Stimulated activated CD4-positive, alpha-beta T cell treated with anti-CD3 and anti-CD28 coated beads, TNF-alpha, amount 100 ng/mL, for 48 hours (primary cell): ENCODE data around the gene FAM135A.
A peak's percentile ranks its signal among the peaks of the same experiment; 100 is the strongest.
"Not testable (repeated sequence)": the region's sequence is repeated elsewhere in the genome, so short reads cannot be mapped to it uniquely, and the experiment has no call there.

Source experiments
- DNase-seq, 3 donors: peaks; one replicate each; pipeline ENCODE4 v3.0.0-alpha.2; 2020; ENCODE audit warnings: low read depth in 3 of 3

Gene FAM135A

DNA sequence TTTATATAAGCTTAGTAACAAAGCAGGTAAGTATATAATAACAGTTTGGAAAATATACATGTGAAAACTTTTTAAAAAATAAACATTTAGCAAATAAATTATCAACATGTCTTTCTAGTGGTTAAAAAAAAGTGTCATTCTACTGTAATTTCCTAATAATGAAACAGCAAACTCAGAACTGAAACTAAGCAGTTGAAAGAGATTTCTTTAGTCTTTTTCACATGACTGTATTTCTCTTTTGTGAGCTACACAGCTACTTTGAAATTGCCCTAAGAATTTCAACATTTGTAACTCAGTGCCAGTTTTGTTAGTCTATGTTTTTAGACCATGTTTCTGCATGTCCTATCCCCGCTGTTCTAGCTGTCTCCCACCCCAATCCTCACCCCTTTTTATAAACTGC, 125.1 kb downstream of the FAM135A start:
- DNase-seq, result no peak

DNA sequence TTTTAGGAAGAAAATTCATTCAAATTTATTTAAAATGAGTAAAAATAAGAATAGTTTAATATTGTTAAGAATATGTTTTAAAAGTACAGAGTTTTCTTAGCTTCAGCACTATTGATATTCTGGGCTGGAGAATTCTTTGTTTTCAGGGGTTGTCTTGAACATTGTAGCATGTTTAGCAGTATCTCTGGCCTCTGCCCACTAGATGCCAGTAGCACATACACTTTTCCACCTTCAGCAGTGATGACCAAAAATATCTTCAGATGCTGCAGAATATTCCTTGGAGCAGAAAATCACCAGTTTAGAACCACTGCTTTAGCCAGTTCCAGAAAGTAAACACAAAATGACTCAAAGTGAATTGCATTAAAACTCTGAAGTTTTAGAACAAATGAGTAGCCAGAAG, 134.0 kb downstream of the FAM135A start:
- DNase-seq, result no peak

GRCh38 chr6:70547905-70548304, 134.6 kb downstream of the FAM135A start:
- no peak for DNase-seq

DNA sequence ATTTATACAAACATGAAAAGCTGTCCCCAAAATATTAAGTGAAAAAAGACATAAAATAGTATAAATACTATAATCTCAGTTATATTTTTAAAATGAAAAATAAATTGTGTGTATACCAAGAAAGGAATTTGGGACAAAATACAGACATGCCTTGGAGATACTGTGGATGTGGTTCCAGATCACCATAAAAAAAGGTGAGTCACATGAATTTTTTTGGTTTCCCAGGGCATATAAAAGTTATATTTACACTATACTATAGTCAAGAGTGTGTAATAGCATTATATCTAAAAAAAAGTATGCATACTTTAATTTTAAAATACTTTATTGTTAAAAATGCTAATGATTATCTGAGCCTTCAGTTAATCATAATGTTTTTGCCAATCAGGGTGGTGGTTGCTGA, 136.0 kb downstream of the FAM135A start:
- DNase-seq, result no peak

GRCh38 chr6:70551566-70551965, 138.3 kb downstream of the FAM135A start:
- DNase-seq, result no peak

DNA sequence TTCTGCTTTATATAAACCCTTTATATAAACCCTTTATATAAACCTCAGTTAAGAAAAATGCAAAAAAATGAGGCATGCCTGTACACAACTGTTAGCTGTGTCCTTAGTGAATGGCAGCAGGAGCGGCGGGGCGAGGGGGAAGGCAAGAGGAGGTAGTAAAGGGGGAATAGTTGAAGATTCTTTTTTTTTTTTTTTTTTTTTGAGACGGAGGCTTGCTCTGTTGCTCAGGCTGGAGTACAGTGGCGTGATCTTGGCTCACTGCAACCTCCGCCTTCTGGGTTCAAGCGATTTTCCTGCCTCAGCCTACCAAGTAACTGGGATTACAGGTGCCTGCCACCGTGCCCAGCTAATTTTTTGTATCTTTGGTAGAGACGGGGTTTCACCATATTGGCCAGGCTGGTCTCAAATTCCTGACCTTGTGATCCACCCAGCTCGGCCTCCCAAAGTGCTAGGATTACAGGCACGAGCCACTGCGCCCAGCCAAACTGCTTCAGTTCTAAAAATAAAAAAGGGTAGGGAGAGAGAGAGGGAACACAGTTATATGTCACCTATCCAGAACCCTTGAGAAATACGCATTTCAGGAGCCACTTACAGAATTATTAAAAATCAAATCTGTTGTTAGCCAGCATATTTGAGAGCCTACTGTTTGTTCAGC, 139.1 kb downstream of the FAM135A start:
- DNase-seq, result not testable (repeated sequence)

DNA sequence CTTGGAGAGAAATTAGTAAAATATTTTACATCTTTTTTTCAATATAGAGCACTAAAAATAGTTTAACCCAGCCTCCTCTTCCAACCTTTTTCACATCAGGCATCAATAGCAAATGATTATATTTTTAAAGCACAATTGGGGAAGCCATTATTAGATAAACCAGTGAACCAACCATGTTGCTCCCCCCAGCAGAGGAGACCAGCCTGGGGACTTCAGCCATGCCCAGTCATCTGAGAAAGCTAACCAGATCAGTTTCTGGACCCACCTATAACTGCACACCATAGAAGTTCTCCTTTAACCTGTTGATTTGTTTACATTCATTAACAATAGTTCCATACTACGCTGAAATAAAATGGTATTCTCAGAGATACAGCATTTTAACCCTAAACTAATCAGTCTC, 139.7 kb downstream of the FAM135A start:
- no peak for DNase-seq

DNA sequence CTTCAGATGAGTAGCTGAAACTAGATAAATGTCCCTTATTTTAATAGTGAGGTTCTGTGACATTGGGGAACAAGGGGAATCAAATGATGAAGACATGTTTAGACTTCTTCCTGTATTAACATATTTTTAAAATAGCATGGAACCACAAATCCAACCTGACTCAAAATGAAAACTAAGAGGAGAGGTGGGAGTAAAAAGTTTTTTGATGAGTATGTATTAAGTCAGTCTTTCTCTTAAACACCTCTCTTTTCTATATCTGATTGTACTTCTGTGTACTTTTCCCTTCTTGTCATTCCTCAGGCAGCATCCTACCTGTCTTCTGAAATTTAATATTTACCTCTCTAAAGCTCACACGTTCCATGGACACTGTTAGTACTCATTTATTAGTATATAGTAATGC, 144.7 kb downstream of the FAM135A start:
- no peak for DNase-seq

GRCh38 chr6:70562401-70562800, 149.1 kb downstream of the FAM135A start:
- not testable (repeated sequence) for DNase-seq

DNA sequence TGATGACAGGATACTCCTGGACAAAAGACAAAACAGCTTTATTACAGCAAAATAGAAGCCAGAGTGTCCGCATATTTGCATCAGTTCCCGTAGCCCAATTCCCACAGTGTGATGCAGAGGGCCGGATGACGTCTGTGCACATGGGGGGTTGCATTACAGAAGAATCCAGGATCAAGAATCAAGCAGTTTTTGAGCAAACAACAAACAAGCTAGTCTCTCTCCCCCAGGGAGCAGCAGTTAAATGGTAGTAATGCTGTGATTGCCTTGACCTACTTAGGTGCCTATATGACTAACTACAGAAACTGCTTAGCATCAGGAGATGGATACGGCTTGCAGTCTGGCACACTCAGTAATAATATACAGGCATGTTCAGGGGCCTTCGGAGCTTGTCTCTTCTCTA, 150.2 kb downstream of the FAM135A start:
- no peak for DNase-seq

DNA sequence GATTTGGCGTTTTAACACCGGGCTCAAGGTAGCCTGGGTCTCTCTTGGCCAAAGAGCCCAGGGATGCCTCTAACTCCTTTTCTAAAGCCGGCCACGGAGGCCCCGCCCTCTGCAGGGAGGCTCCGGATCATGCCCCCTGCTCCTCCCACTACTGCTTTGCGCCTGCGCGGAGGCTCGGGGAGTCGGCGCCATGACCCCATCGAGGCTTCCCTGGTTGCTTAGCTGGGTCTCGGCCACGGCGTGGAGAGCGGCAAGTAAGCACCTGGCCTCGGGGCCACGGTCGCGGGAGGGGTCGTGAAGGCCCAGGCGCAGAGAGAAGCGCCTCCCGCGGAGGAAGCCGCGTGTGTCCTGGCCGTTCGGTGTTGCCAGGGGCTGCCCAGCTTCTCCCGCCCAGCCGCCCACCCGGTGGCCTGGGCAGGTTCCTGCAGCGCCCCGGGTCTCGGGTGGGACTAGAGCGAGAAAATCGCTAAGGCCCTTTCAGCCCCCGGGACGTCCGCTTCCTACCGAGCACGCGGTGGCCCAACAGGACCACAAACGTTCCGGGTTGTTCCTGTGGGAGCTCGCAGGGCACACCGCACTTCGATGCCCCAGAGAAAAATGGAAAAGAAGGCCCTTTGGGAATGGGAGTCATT, 153.6 kb downstream of the FAM135A start, which contains the start of gene SDHAF4:
SDHAF4 (plus strand) TSS at position 180 of the 632 bp plus-strand sequence; CDS start at position 191, 11 bp downstream.
- DNase-seq, result peak; percentile 85 to 93 (median 88)

GRCh38 chr6:70574643-70575042, 161.3 kb downstream of the FAM135A start:
- no peak for DNase-seq

GRCh38 chr6:70575899-70576495, 162.7 kb downstream of the FAM135A start:
- DNase-seq, result no peak

DNA sequence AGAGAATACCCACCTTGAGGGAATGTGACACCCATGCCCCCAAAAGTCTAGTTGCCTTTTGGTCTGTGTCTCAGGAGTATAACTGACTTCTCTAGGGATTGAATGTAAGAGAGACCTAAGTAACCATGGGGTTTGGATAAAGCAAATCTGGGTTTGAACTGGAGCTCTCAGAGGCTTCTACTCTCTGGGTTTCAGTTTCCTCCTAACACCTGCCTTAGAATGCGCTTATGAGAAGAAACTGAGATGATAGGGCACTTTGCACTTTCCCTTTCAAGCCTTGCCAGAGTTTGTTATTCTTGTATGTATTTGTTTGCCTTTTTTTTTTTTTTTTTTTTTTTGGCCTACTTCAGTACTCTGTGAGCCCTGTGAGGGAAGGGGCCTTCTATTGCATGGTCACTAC, 172.8 kb downstream of the FAM135A start:
- no peak for DNase-seq

GRCh38 chr6:70590400-70590799, 177.1 kb downstream of the FAM135A start:
- DNase-seq, result no peak

DNA sequence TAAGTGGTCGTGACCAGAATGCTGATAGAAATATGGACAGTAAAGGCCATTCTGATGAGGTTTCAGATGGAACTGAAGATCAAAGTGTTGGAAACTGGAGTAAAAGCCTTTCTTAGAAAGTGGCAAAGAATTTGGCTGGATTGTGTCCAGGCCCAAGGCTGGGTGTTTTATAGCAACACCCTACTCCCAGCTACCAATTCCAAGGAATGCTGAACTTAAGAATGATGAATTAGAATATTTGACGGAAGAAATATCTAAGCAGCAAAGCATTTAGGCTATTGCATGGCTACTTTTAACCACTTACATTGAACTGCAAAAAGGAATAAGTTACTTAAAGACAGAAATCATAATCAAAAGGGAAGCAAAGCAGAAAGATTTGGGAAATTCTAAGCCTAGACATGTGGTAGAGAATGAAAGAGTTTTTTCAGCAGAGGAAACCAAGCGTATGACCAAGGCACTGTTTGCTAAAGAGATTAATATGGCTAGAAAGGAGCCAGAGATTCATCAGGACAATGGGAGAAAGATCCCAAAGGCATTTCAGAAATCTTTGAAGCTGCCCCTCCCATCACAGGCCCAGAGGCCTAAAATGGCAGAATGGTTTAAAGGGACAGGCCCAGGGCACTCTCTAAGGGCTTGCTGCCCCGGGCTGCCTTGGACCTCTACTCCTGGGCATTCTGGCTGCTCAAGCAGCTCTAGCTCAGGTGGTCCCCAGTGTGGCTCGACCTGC, 179.2 kb downstream of the FAM135A start:
- DNase-seq, result no peak

DNA sequence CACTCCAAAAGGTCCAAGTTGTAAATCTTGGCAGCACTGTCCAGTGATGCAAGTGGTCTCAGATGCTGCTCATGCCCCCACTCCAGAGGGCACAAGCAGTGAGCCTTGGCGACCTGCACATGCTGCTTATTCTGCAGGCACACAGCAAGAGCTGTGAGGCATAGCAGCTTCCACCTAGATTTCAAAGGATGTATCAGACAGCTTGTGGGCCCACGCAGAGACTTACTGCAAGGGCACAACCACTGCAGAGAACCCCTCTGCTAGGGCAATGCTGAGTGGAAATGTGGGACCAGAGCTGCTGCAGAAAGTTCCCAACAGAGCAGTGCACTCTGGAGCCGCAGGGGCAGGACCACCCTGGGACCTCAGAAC, 179.8 kb downstream of the FAM135A start:
- no peak for DNase-seq

DNA sequence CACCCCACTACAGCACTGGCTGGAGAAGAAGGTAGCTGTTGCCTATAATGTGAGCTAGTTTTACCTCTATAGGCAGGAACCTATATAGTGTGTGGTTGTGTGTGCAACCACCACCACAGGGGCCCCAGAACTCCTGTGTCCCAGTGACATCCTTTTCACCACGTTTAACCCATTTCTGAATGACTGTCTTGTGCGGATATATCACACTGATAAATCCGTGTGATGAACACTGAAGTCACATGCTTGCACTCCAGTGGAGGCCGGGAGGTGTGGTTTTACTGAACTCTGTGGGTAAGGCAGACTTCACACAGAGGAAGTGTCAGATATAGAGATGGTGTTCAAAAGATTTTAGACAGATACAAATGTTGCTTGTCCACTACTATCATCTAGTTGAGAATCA, 185.9 kb downstream of the FAM135A start:
- no peak for DNase-seq

DNA sequence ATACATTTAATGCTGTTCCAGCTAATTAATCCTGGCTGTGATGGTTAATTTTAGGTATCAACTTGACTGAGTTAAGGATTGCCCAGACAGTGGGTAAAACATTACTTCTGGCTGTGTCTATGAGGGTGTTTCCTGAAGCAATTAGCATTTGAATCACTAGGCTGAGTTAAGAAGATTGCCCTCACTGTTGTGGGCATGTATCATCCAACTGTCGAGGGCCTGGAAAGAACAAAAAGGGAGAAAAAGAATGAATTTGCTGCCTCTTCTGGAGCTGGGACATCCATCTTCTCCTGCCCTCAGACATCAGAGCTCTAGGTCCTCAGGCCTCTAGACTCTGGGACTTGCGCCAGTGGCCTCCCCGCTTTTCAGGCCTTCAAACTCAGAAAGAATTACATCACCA, 187.7 kb downstream of the FAM135A start:
- DNase-seq, result no peak

DNA sequence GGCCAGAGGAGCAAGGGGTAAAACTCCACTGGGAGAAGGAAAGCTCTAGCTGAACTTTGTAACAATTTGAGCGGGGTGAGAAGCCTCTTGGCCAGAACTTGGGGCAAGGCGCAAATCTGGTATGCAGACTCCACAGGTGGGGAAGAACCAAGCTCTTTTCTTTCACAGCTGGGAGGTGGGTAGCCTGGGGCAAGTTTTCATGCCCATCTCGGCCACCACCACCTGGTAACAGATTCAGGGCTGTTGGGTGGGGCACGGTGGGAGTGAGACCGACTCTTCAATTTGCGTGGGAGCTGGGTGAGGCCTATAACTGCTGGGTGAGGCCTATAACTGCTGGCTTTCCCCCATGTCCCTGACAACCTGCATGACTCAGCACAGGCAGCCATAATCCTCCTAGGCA, 190.9 kb downstream of the FAM135A start:
- DNase-seq, result no peak

DNA sequence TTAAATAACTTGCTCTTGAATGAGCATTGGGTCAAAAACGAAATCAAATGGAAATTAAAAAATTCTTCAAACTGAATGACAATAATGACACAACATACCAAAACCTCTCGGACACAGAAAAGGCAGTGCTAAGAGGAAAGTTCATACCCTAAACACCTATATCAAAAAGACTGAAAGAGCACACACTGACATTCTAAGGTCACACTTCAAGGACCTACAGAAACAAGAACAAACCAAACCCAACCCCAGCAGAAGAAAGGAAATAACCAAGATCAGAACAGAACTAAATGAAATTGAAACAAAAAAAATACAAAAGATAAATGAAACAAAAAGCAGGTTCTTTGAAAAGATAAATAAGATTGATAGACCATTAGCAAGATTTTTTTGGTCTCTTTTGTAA, 194.1 kb downstream of the FAM135A start:
- DNase-seq, result not testable (repeated sequence)

- not testable (repeated sequence) for DNase-seq
Observed at GRCh38 chr6:70609181-70609580, 195.9 kb downstream of the FAM135A start.
